T-cell (primary cell): ENCODE results near the gene ARL9. TPM values are rescaled to one million over a fixed set of nuclear protein-coding genes. Genes with fewer than 3 reads are reported as not detected.

Experiments used
- ATAC-seq, 4 experiments: fragments of 200-7000 bp in 3 of 4; fragments of 150-1000 bp in 1 of 4; cut with Tn5 transposase; replicated peaks in 1 of 4; 1 replicate in 3 of 4; 2 replicates in 1 of 4; pipeline ENCODE4 v1.10.0; 2021; ENCODE audit warnings: moderate library complexity in 3 of 4, mild to moderate bottlenecking in 2 of 4, moderate number of reproducible peaks in 1 of 4
- CTCF ChIA-PET, 2 donors: fragments of 300-600 bp; sonication (Branson Sonifier 250); formaldehyde crosslinking; loops; one replicate each; lab custom pipeline; 2022; ENCODE audit warnings: antibody characterized with exemption in 2 of 2; lab: Charles Lee
- POLR2A ChIA-PET, 2 donors: fragments of 300-600 bp; sonication (Branson Sonifier 250); formaldehyde crosslinking; loops; one replicate each; lab custom pipeline; 2022; ENCODE audit warnings: antibody characterized with exemption in 2 of 2; lab: Charles Lee
- DNase-seq, 35 experiments: peaks; one replicate each; pipeline versions ENCODE4 v3.0.0 to v3.0.0-alpha.2; 2013 to 2023
- H3K27ac ChIP-seq: one replicate; pipeline ENCODE4 v1.5.1; 2013; ENCODE audit warnings: low read length
- H3K27me3 ChIP-seq, 2 experiments: replicated peaks in 1 of 2; 1 replicate in 1 of 2; 2 replicates in 1 of 2; pipeline versions ENCODE4 v1.6.1 to v1.7.0; 2013; ENCODE audit warnings: low read length in 1 of 2, mixed read lengths in 1 of 2; ENCODE audit not compliant: control insufficient read depth in 2 of 2, insufficient read depth in 2 of 2; ENCODE audit errors: extremely low read depth in 1 of 2
- H3K36me3 ChIP-seq, 2 donors: 1 replicate in 1 of 2; 2 replicates in 1 of 2; pipeline versions ENCODE4 v1.6.1 to v1.7.0; 2013; ENCODE audit warnings: low read length in 1 of 2; ENCODE audit not compliant: control insufficient read depth in 2 of 2, insufficient read depth in 1 of 2; ENCODE audit errors: extremely low read depth in 1 of 2
- H3K4me1 ChIP-seq, 2 experiments: 1 replicate in 1 of 2; 2 replicates in 1 of 2; pipeline versions ENCODE4 v1.6.1 to v1.7.0; 2013; ENCODE audit warnings: low read length in 2 of 2, mixed read lengths in 1 of 2; ENCODE audit not compliant: insufficient read depth in 2 of 2, control insufficient read depth in 1 of 2; ENCODE audit errors: extremely low read depth in 1 of 2
- H3K4me3 ChIP-seq, 2 donors: 1 replicate in 1 of 2; 2 replicates in 1 of 2; pipeline versions ENCODE4 v1.5.1 to v1.7.0; 2013; ENCODE audit warnings: mild to moderate bottlenecking in 2 of 2, low read length in 1 of 2, moderate library complexity in 1 of 2; ENCODE audit not compliant: control insufficient read depth in 1 of 2; ENCODE audit errors: extremely low read depth in 1 of 2
- H3K9me3 ChIP-seq: 2 replicates; pipeline ENCODE4 v1.7.0; 2013
- H3K27ac Mint-ChIP-seq, 2 donors: one replicate each; pipeline ENCODE4 v1.8.0; 2020 to 2021; ENCODE audit warnings: mild to moderate bottlenecking in 2 of 2, mixed read lengths in 2 of 2
- H3K27me3 Mint-ChIP-seq, 2 donors: one replicate each; pipeline ENCODE4 v1.8.0; 2021 to 2022; ENCODE audit warnings: mixed read lengths in 2 of 2
- H3K36me3 Mint-ChIP-seq: one replicate; pipeline ENCODE4 v1.8.0; 2021; ENCODE audit warnings: mixed read lengths
- H3K4me1 Mint-ChIP-seq, 3 donors: one replicate each; pipeline ENCODE4 v1.8.0; 2020 to 2022; ENCODE audit warnings: mixed read lengths in 3 of 3, mild to moderate bottlenecking in 1 of 3
- H3K4me3 Mint-ChIP-seq, 3 donors: one replicate each; pipeline ENCODE4 v1.8.0; 2020 to 2022; ENCODE audit warnings: mild to moderate bottlenecking in 3 of 3, mixed read lengths in 3 of 3, moderate library complexity in 3 of 3
- H3K9me3 Mint-ChIP-seq, 3 donors: one replicate each; pipeline ENCODE4 v1.8.0; 2020 to 2022; ENCODE audit warnings: mixed read lengths in 3 of 3
- WGBS: methylation state at CpG from one replicate; pipeline ENCODE4 v1.1.5; 2013; ENCODE audit warnings: missing lambda C conversion rate; ENCODE audit not compliant: insufficient coverage; 5-methylcytosine and 5-hydroxymethylcytosine counted together
- total RNA-seq, 35 experiments: library from RNA in 6 of 35; stranded (reverse) in 6 of 35; fragments of 120-200 nt in 1 of 35; gene quantifications; one replicate each; pipeline versions ENCODE4 v1.2.1 to v1.2.4 and lab custom pipeline; 2013 to 2026

Gene ARL9
- total RNA-seq, result under 1 TPM in 4 of 5 donors, not detected in 1; 0.23 to 0.63 (median 0.52) TPM
- total RNA-seq (2013), result not detected
- total RNA-seq (lab: John Stamatoyannopoulos, UW), result 0.09 to 0.77 (median 0.33) reads per million in 29 experiments

GRCh38 chr4:56505269-56506130, at the start of gene ARL9:
ARL9 (plus strand) TSS chr4:56505791; CDS start chr4:56505863, 72 bp downstream.
- DNase-seq, result peak; percentile 18 to 80 (median 65)
- peak within 1 kb of the TSS; percentile 84 to 92 (median 84) for H3K4me3 Mint-ChIP-seq
- H3K36me3 Mint-ChIP-seq, result peaks cover 12% of the 10 kb centered on the region
- peak within 1 kb of the TSS; percentile 55 to 72 for H3K27ac Mint-ChIP-seq
- H3K4me1 Mint-ChIP-seq, result peaks cover 16 to 21% (median 20%) of the 10 kb centered on the region in 3 donors
- Histone ChIP-seq H3K4me1 (peaks cover 9 to 16% of the 10 kb centered on the region in 2 experiments), H3K4me3 (peak within 1 kb of the TSS; percentile 43 to 71), H3K27ac (no peak within 1 kb of the TSS), H3K27me3 (peaks cover 0 to 15% of the 10 kb centered on the region in 2 experiments), H3K36me3 (peaks cover 6 to 16% of the 10 kb centered on the region in 2 donors), H3K9me3 (no peaks in the 10 kb centered on the region)
- ChIA-PET CTCF (no interaction called here), POLR2A (no interaction called here)
- ATAC-seq, result peak; percentile 95 to 99 (median 98)
- 11% methylated on average over 55 of the region's 56 CpGs for WGBS
- H3K9me3 Mint-ChIP-seq, result no peaks in the 10 kb centered on the region
- H3K27me3 Mint-ChIP-seq, result peaks cover 0 to 1% of the 10 kb centered on the region in 2 donors

- 88% methylated on average over 3 of the region's 3 CpGs for WGBS
- Mint-ChIP-seq H3K4me1 (peaks cover 20 to 28% (median 20%) of the 10 kb centered on the region in 3 donors), H3K36me3 (peaks cover 37% of the 10 kb centered on the region), H3K9me3 (no peaks in the 10 kb centered on the region), H3K27ac (no peak overlapping the region), H3K4me3 (no peak overlapping the region), H3K27me3 (no peaks in the 10 kb centered on the region)
- POLR2A ChIA-PET, result interaction anchor here in 1 of 2 donors (1.3 kb wide), 1 partner anchor 22 kb away, joined by 4 read pairs; no protein-coding TSS in a partner anchor
- Histone ChIP-seq H3K27me3 (no peaks in the 10 kb centered on the region), H3K9me3 (no peaks in the 10 kb centered on the region), H3K4me3 (no peak overlapping the region), H3K4me1 (peaks cover 0 to 3% of the 10 kb centered on the region in 2 experiments), H3K36me3 (peaks cover 7 to 37% of the 10 kb centered on the region in 2 donors), H3K27ac (no peak overlapping the region)
- CTCF ChIA-PET, result interaction anchor here in 1 of 2 donors (1.1 to 1.5 kb wide), 2 partner anchors 25 to 34 kb away, joined by 4 read pairs; partner anchors contain the start of genes PAICS and PPAT
- ATAC-seq (no peak), DNase-seq (no peak)
Measured at GRCh38 chr4:56460085-56460484, 45.5 kb upstream of the ARL9 start.

GRCh38 chr4:56462157-56462556, 43.4 kb upstream of the ARL9 start:
- Mint-ChIP-seq H3K9me3 (no peaks in the 10 kb centered on the region), H3K4me3 (no peak overlapping the region), H3K27ac (no peak overlapping the region), H3K4me1 (peaks cover 41 to 43% (median 41%) of the 10 kb centered on the region in 3 donors), H3K36me3 (peaks cover 23% of the 10 kb centered on the region), H3K27me3 (no peaks in the 10 kb centered on the region)
- peaks cover 10 to 26% of the 10 kb centered on the region in 2 donors for H3K36me3 ChIP-seq
- ChIA-PET CTCF (interaction anchor here in 1 of 2 donors (0.6 kb wide), 1 partner anchor 523 kb away, joined by 3 read pairs; no protein-coding TSS in a partner anchor), POLR2A (no interaction called here)
- H3K4me1 ChIP-seq, result peaks cover 17% of the 10 kb centered on the region in 2 experiments
- ATAC-seq (no peak), DNase-seq (no peak)
- H3K4me3 ChIP-seq, result no peak overlapping the region
- H3K9me3 ChIP-seq, result no peaks in the 10 kb centered on the region
- no peaks in the 10 kb centered on the region for H3K27me3 ChIP-seq
- no peak overlapping the region for H3K27ac ChIP-seq

- 100% methylated on average over 4 of the region's 5 CpGs for WGBS
Measured at GRCh38 chr4:56463711-56464110, 41.9 kb upstream of the ARL9 start.

GRCh38 chr4:56464581-56464980, 41.0 kb upstream of the ARL9 start:
- H3K36me3 Mint-ChIP-seq, result peaks cover 18% of the 10 kb centered on the region

More at GRCh38 chr4:56463711-56464110, 41.9 kb upstream of the ARL9 start:
- Mint-ChIP-seq H3K4me3 (no peak overlapping the region), H3K27me3 (no peaks in the 10 kb centered on the region), H3K4me1 (peaks cover 52 to 56% (median 52%) of the 10 kb centered on the region in 3 donors), H3K36me3 (peaks cover 19% of the 10 kb centered on the region), H3K9me3 (no peaks in the 10 kb centered on the region), H3K27ac (no peak overlapping the region)
- ChIA-PET POLR2A (interaction anchor here (0.5 to 0.7 kb wide), 3 partner anchors 30 to 56 kb away, joined by 3 to 5 read pairs (median 3); no protein-coding TSS in a partner anchor), CTCF (interaction anchor here (0.6 to 1.1 kb wide), 2 partner anchors 18 to 166 kb away, joined by 3 to 4 read pairs; no protein-coding TSS in a partner anchor)
- H3K4me3 ChIP-seq, result no peak overlapping the region
- no peak for DNase-seq
- no peaks in the 10 kb centered on the region for H3K9me3 ChIP-seq
- no peaks in the 10 kb centered on the region for H3K27me3 ChIP-seq
- no peak for ATAC-seq
- peaks cover 10 to 24% of the 10 kb centered on the region in 2 donors for H3K36me3 ChIP-seq
- H3K27ac ChIP-seq, result no peak overlapping the region
- peaks cover 23% of the 10 kb centered on the region in 2 experiments for H3K4me1 ChIP-seq

More at GRCh38 chr4:56464581-56464980, 41.0 kb upstream of the ARL9 start:
- H3K27ac ChIP-seq, result no peak overlapping the region
- H3K4me3 ChIP-seq, result no peak overlapping the region
- CTCF ChIA-PET, result interaction anchor here (0.6 to 2.8 kb wide), 4 partner anchors 28 to 521 kb away, joined by 3 to 21 read pairs (median 7); partner anchors contain the start of genes PAICS (in 2 of the 2) and PPAT (in 1 of the 2)
- peaks cover 8 to 18% of the 10 kb centered on the region in 2 donors for H3K36me3 ChIP-seq
- Mint-ChIP-seq H3K27ac (no peak overlapping the region), H3K4me3 (peak overlapping the region in 2 of 3 donors; percentile 2 to 97), H3K9me3 (no peaks in the 10 kb centered on the region), H3K27me3 (no peaks in the 10 kb centered on the region), H3K4me1 (peaks cover 59 to 65% (median 60%) of the 10 kb centered on the region in 3 donors)
- H3K4me1 ChIP-seq, result peaks cover 23 to 32% of the 10 kb centered on the region in 2 experiments
- no peaks in the 10 kb centered on the region for H3K27me3 ChIP-seq
- 100% methylated on average over 1 of the region's 3 CpGs for WGBS
- DNase-seq (no peak), ATAC-seq (no peak)
- H3K9me3 ChIP-seq, result no peaks in the 10 kb centered on the region
- POLR2A ChIA-PET, result interaction anchor here in 1 of 2 donors (0.5 to 0.6 kb wide), 2 partner anchors 28 to 41 kb away, joined by 3 read pairs; partner anchors contain the start of gene PAICS
